HepG2 (cell line): ENCODE data around the gene PHLDB1. TPM values are rescaled to one million over a fixed set of nuclear protein-coding genes. Genes with fewer than 3 reads are reported as not detected.

Experiments used
- ATAC-seq: fragments of 200-7000 bp; cut with Tn5 transposase; 3 replicates; pipeline ENCODE4 v1.9.1; 2020; ENCODE audit warnings: mild to moderate bottlenecking, moderate library complexity
- BruUV-seq: library from RNA; stranded (reverse); fragments of 400-500 nt; replicated peaks from 2 replicates; lab custom pipeline; 2021; lab: Mats Ljungman, UMichigan
- CTCF ChIA-PET: fragments of 300-600 bp; formaldehyde crosslinking; extraction: SDS; loops from one replicate; lab custom pipeline; 2021; ENCODE audit warnings: low total read pairs, inconsistent platforms, low intra/inter-chr PET ratio; lab: Yijun Ruan, JAX
- POLR2A ChIA-PET: fragments of 350-600 bp; sonication (Branson Sonifier 250); formaldehyde crosslinking; loops from one replicate; lab custom pipeline; 2020; ENCODE audit warnings: antibody characterized with exemption, inconsistent platforms; lab: Yijun Ruan, JAX
- DNase-seq: peaks from one replicate; pipeline ENCODE4 v3.0.0-alpha.2; 2015; ENCODE audit warnings: low spot score
- FAIRE-seq: peaks from 3 replicates; lab custom pipeline; 2011; peaks lifted over from hg19 to GRCh38; lab: Jason Lieb, UNC
- H2AFZ ChIP-seq: one replicate; pipeline ENCODE4 v1.6.1; 2011; ENCODE audit warnings: low read length, inconsistent platforms
- H3K27ac ChIP-seq: fragments of 300-600 bp; 3 replicates; pipeline ENCODE4 v1.8.0; 2011; ENCODE audit warnings: mixed run types, mild to moderate bottlenecking, mixed read lengths, low read length, inconsistent platforms; ENCODE audit not compliant: insufficient read depth; ENCODE audit errors: extremely low read length
- H3K27me3 ChIP-seq, 2 experiments: fragments of 200-600 bp in 1 of 2; 2 replicates in 1 of 2; 3 replicates in 1 of 2; pipeline versions ENCODE4 v1.6.0 to v1.8.0; 2011; ENCODE audit warnings: low read length in 2 of 2, mild to moderate bottlenecking in 2 of 2, moderate library complexity in 2 of 2, inconsistent platforms in 1 of 2; ENCODE audit not compliant: insufficient read depth in 2 of 2, control insufficient read depth in 1 of 2
- H3K36me3 ChIP-seq, 2 experiments: fragments of 200-600 bp in 1 of 2; replicated peaks in 1 of 2; 2 replicates in 1 of 2; 3 replicates in 1 of 2; pipeline versions ENCODE4 v1.5.1 to v1.8.0; 2011; ENCODE audit warnings: low read length in 2 of 2, inconsistent platforms in 1 of 2; ENCODE audit not compliant: insufficient read depth in 2 of 2, control insufficient read depth in 1 of 2
- H3K4me1 ChIP-seq: 2 replicates; pipeline ENCODE4 v1.5.1; 2012; ENCODE audit warnings: low read length, inconsistent platforms; ENCODE audit not compliant: insufficient read depth
- H3K4me2 ChIP-seq: 2 replicates; pipeline ENCODE4 v1.6.0; 2011; ENCODE audit warnings: low read depth, low read length, inconsistent platforms
- H3K4me3 ChIP-seq, 3 experiments: fragments of 200-600 bp in 1 of 3; sonication (generic), shearing (Covaris generic) in 1 of 3; replicated peaks in 1 of 3; 2 replicates each; pipeline ENCODE4 v1.5.1; 2011 to 2016; ENCODE audit warnings: low read length in 3 of 3, inconsistent platforms in 2 of 3, low read depth in 2 of 3, mild to moderate bottlenecking in 2 of 3, control low read depth in 1 of 3, mixed read lengths in 1 of 3; ENCODE audit not compliant: insufficient read depth in 1 of 3
- H3K79me2 ChIP-seq: one replicate; pipeline ENCODE4 v1.6.1; 2011; ENCODE audit warnings: low read length, inconsistent platforms; ENCODE audit not compliant: insufficient read depth
- H3K9ac ChIP-seq: 2 replicates; pipeline ENCODE4 v1.6.0; 2011; ENCODE audit warnings: mild to moderate bottlenecking, low read depth, low read length, inconsistent platforms; ENCODE audit not compliant: insufficient read depth
- H3K9me3 ChIP-seq: 2 replicates; pipeline ENCODE4 v1.5.1; 2012; ENCODE audit warnings: mild to moderate bottlenecking, low read length
- H4K20me1 ChIP-seq: 2 replicates; pipeline ENCODE4 v1.6.0; 2011; ENCODE audit warnings: inconsistent platforms, mild to moderate bottlenecking, low read length, moderate library complexity; ENCODE audit not compliant: insufficient read depth
- ATF7-NPFF ChIP-seq: sonication (generic); formaldehyde crosslinking; IDR thresholded peaks from 2 replicates; pipeline ENCODE4 v1.8.1; 2023; ENCODE audit warnings: mild to moderate bottlenecking, low read depth, missing genetic modification reagents, moderate library complexity
- CEBPB ChIP-seq: IDR thresholded peaks from 2 replicates; pipeline ENCODE4 v1.6.1; 2011; ENCODE audit warnings: low read depth, low read length, improper control_type of control experiment, borderline replicate concordance
- JUND ChIP-seq: sonication (generic); formaldehyde crosslinking; IDR thresholded peaks from 2 replicates; pipeline ENCODE4 v1.8.0; 2022; ENCODE audit warnings: mild to moderate bottlenecking, missing genetic modification reagents
- MXI1 ChIP-seq: IDR thresholded peaks from 3 replicates; pipeline ENCODE4 v1.6.1; 2012; ENCODE audit warnings: low read depth, low read length, inconsistent platforms, borderline replicate concordance
- USF2 ChIP-seq, 2 experiments: sonication (generic) in 1 of 2; formaldehyde crosslinking in 1 of 2; IDR thresholded peaks; 2 replicates each; pipeline versions ENCODE4 v1.5.1 to v1.6.1; 2011 to 2020; ENCODE audit warnings: borderline replicate concordance in 1 of 2, low read depth in 1 of 2, low read length in 1 of 2, mild to moderate bottlenecking in 1 of 2, missing genetic modification reagents in 1 of 2, moderate library complexity in 1 of 2
- ZGPAT ChIP-seq: IDR thresholded peaks from 2 replicates; pipeline ENCODE4 v1.6.1; 2016; ENCODE audit warnings: mild to moderate bottlenecking
- ZNF451 ChIP-seq: sonication (generic); formaldehyde crosslinking; IDR thresholded peaks from 2 replicates; pipeline ENCODE4 v1.5.0; 2020; ENCODE audit warnings: mild to moderate bottlenecking, missing genetic modification reagents
- ZNF580 ChIP-seq: IDR thresholded peaks from 2 replicates; pipeline ENCODE4 v1.6.1; 2016; ENCODE audit warnings: low read depth, borderline replicate concordance
- ZNF724P ChIP-seq: sonication (generic); formaldehyde crosslinking; IDR thresholded peaks from 2 replicates; pipeline ENCODE4 v1.8.0; 2022; ENCODE audit warnings: missing genetic modification reagents, borderline replicate concordance
- ZNF777 ChIP-seq: sonication (generic); formaldehyde crosslinking; IDR thresholded peaks from 2 replicates; pipeline ENCODE4 v1.4.0; 2020; ENCODE audit warnings: missing genetic modification reagents
- ZNF792 ChIP-seq: IDR thresholded peaks from 2 replicates; pipeline ENCODE4 v1.6.1; 2016
- WGBS: methylation state at CpG from one replicate; pipeline ENCODE4 v1.1.6; 2017; ENCODE audit warnings: low lambda C conversion rate; 5-methylcytosine and 5-hydroxymethylcytosine counted together
- in situ Hi-C: cut with HindIII; loops from 2 replicates; pipeline ENCODE4 v1.10.0; 2017; ENCODE audit warnings: low pct_unique_long_range_greater_than_20kb; ENCODE audit not compliant: extremely low pct_ligation_motif_present
- intact Hi-C: fragments of 100-400 bp; cut with micrococcal nuclease; formaldehyde crosslinking; loops from one replicate; pipeline ENCODE4 v1.10.0; 2022; ENCODE audit not compliant: unreplicated experiment
- polyA plus RNA-seq, 8 experiments: library from polyadenylated mRNA; depleted of rRNA in 3 of 8; stranded (reverse) in 7 of 8; unstranded in 1 of 8; fragments of >200 nt; fragmentation: Illumina TruSeq in 4 of 8; extraction: Trizol in 4 of 8; gene quantifications; 2 replicates each; pipeline versions ENCODE4 v1.2.1 to v1.2.3, GENCODE V29; 2011 to 2016; ENCODE audit warnings: low read depth in 4 of 8, missing spikeins in 1 of 8, mixed read lengths in 1 of 8; ENCODE audit not compliant: insufficient read depth in 1 of 8
- total RNA-seq, 5 experiments: library from RNA; depleted of rRNA; stranded (reverse); fragments of >200 nt; fragmentation: Illumina TruSeq; extraction: Trizol; gene quantifications; 2 replicates each; pipeline ENCODE4 v1.2.3, GENCODE V29; 2016; ENCODE audit warnings: low read depth in 1 of 5

PHLDB1 gene
- total and polyA plus RNA-seq, 2 of the 13 experiments (the other 11 are each of a cell fraction or from before 2014, with no cell fraction given), result 13.8 to 14.2 TPM

GRCh38 chr11:118656563-118657165 is 49.2 kb downstream of the PHLDB1 start:
- no peak overlapping the region for H3K9ac ChIP-seq
- POLR2A ChIA-PET, result interaction anchor here (1.0 to 1.9 kb wide), 2 partner anchors 17 to 36 kb away, joined by 4 to 6 read pairs; no protein-coding TSS in a partner anchor
- CTCF ChIA-PET, result no interaction called here

More at GRCh38 chr11:118656563-118657165, 49.2 kb downstream of the PHLDB1 start:
- peaks cover 7% of the 10 kb centered on the region in 2 experiments; a peak in 4 of 5 replicates for H3K36me3 ChIP-seq
- no peak overlapping the region for H3K4me2 ChIP-seq
- H3K79me2 ChIP-seq, result no peaks in the 10 kb centered on the region
- no peak for FAIRE-seq
- H3K9me3 ChIP-seq, result no peaks in the 10 kb centered on the region
- 100% methylated on average over 5 of the region's 5 CpGs for WGBS
- no peak for DNase-seq
- no peaks in the 10 kb centered on the region for H4K20me1 ChIP-seq
- H3K27ac ChIP-seq, result no peak overlapping the region
- no peaks in the 10 kb centered on the region for H3K27me3 ChIP-seq
- H3K4me1 ChIP-seq, result peaks cover 35% of the 10 kb centered on the region
- BruUV-seq, result no TSS peak
- TF ChIP-seq ZNF777 (no peak), CEBPB (no peak), JUND (CRISPR knock-in tag) (no peak), ZNF724P (CRISPR knock-in tag) (no peak), MXI1 (no peak), ZNF580 (CRISPR knock-in tag) (no peak), ZNF792 (CRISPR knock-in tag) (no peak), USF2 (IDR thresholded peaks at IDR 0.05; ENCODE audit: low read depth, low read length) (no peak), USF2 (CRISPR knock-in tag; IDR thresholded peaks at IDR 0.05; ENCODE audit: borderline replicate concordance) (no peak), ZNF451 (CRISPR knock-in tag) (no peak), ZGPAT (CRISPR knock-in tag) (no peak), ATF7-NPFF (CRISPR knock-in tag) (no peak)
- H2AFZ ChIP-seq, result no peak overlapping the region
- intact Hi-C loops, result loop anchor here (5.0 kb wide), 1 partner anchor 34 kb away; no protein-coding TSS in a partner anchor
- in situ Hi-C loops, result no loop called here
- no peak for ATAC-seq
- H3K4me3 ChIP-seq, result no peak overlapping the region
